Measurements from ENCODE around the gene IRF5. TPM values are rescaled to one million over a fixed set of nuclear protein-coding genes. Genes with fewer than 3 reads are reported as not detected.

IRF5 gene
- total RNA-seq, 2 donors from 2014 or later: 6.0 to 10.6 TPM

DNA sequence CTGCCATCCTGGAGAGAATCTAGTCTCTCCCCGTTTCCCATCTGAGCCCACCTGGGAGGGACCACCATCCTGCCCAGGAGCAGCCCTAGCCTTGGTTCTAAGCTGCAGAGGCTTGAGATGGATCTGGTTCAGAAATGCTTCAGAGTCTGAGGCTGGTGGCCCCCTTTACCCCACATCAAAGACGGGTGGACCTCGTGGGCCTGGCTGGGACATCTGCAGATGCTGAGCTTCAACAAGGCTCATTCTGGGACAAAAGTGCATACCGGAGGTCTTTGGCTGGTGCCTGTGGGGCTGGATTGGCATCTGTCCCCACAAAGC, 4.9 kb upstream of the IRF5 start:
- 72% methylated on average over 4 of the region's 4 CpGs for WGBS

GRCh38 chr7:128933180-128933891, 4.4 kb upstream of the IRF5 start:
- no peak for TF ChIP-seq POLR2AphosphoS5 (IDR thresholded peaks at IDR 0.05)
- no peaks in the 10 kb centered on the region for H3K27me3 ChIP-seq (replicated peaks; ENCODE audit: insufficient read depth)
- WGBS: 61% methylated on average over 15 of the region's 15 CpGs
- H3K36me3 ChIP-seq: no peaks in the 10 kb centered on the region
- intact Hi-C loops (cut with DNase I): no loop called here
- H3K9me3 ChIP-seq: no peaks in the 10 kb centered on the region
- DNase-seq (ENCODE audit: low spot score): no peak
- H3K4me3 ChIP-seq: no peak overlapping the region
- H3K27ac ChIP-seq: no peak overlapping the region
- H3K4me1 ChIP-seq (replicated peaks): no peaks in the 10 kb centered on the region

More for the DNA sequence above, 4.9 kb upstream of the IRF5 start:
- Histone ChIP-seq H3K4me1 (replicated peaks) (no peaks in the 10 kb centered on the region), H3K4me3 (no peak overlapping the region), H3K27me3 (replicated peaks; ENCODE audit: insufficient read depth) (no peaks in the 10 kb centered on the region), H3K36me3 (no peaks in the 10 kb centered on the region), H3K27ac (no peak overlapping the region), H3K9me3 (no peaks in the 10 kb centered on the region)
- intact Hi-C loops (cut with DNase I): no loop called here
- DNase-seq (ENCODE audit: low spot score): no peak
- TF ChIP-seq POLR2A (IDR thresholded peaks at IDR 0.05) (no peak), POLR2AphosphoS5 (IDR thresholded peaks at IDR 0.05) (no peak)
- TF ChIP-seq, protein P1, sequence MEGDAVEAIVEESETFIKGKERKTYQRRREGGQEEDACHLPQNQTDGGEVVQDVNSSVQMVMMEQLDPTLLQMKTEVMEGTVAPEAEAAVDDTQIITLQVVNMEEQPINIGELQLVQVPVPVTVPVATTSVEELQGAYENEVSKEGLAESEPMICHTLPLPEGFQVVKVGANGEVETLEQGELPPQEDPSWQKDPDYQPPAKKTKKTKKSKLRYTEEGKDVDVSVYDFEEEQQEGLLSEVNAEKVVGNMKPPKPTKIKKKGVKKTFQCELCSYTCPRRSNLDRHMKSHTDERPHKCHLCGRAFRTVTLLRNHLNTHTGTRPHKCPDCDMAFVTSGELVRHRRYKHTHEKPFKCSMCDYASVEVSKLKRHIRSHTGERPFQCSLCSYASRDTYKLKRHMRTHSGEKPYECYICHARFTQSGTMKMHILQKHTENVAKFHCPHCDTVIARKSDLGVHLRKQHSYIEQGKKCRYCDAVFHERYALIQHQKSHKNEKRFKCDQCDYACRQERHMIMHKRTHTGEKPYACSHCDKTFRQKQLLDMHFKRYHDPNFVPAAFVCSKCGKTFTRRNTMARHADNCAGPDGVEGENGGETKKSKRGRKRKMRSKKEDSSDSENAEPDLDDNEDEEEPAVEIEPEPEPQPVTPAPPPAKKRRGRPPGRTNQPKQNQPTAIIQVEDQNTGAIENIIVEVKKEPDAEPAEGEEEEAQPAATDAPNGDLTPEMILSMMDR (IDR thresholded peaks at IDR 0.05): no peak

- no peaks in the 10 kb centered on the region for H3K36me3 ChIP-seq
- H3K4me1 ChIP-seq (replicated peaks): peaks cover 5% of the 10 kb centered on the region
- H3K9me3 ChIP-seq: no peaks in the 10 kb centered on the region
- no peak overlapping the region for H3K27ac ChIP-seq
- intact Hi-C loops (cut with DNase I): no loop called here
- no peak for DNase-seq (ENCODE audit: low spot score)
- TF ChIP-seq, protein P1 (IDR thresholded peaks at IDR 0.05): no peak
- TF ChIP-seq POLR2AphosphoS5 (IDR thresholded peaks at IDR 0.05): no peak
- TF ChIP-seq POLR2A (IDR thresholded peaks at IDR 0.05): no peak
- H3K4me3 ChIP-seq: no peak overlapping the region
- H3K27me3 ChIP-seq (replicated peaks; ENCODE audit: insufficient read depth): no peaks in the 10 kb centered on the region
- 81% methylated on average over 14 of the region's 14 CpGs for WGBS
Observed at GRCh38 chr7:128934361-128935341, 3.1 kb upstream of the IRF5 start.

DNA sequence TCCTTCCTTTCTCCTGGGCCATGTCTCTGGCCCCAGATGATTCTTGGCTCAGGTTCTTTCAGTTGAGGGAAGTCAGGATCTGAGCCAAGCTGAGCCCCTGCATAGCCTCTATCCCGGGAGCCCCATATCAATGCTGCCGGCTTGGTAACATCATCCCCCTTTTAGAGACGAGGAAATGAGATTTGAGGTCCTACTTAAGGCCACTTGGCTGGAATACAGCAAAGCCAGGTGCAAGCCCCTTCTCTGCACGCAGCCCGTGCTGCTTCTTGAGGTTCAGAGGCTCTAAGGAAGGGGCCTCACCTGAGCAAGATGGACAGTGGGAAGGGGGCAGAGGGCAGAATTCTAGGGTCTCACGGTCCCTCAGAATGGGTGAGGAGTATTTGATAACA, 2.4 kb upstream of the IRF5 start:
- TF ChIP-seq POLR2A (IDR thresholded peaks at IDR 0.05) (no peak), POLR2AphosphoS5 (IDR thresholded peaks at IDR 0.05) (no peak)
- TF ChIP-seq, protein P1 (IDR thresholded peaks at IDR 0.05): no peak
- Histone ChIP-seq H3K4me3 (no peak overlapping the region), H3K27ac (no peak overlapping the region), H3K27me3 (replicated peaks; ENCODE audit: insufficient read depth) (no peaks in the 10 kb centered on the region), H3K36me3 (no peaks in the 10 kb centered on the region), H3K9me3 (no peaks in the 10 kb centered on the region), H3K4me1 (replicated peaks) (peaks cover 5% of the 10 kb centered on the region)
- 64% methylated on average over 6 of the region's 6 CpGs for WGBS
- no peak for DNase-seq (ENCODE audit: low spot score)
- intact Hi-C loops (cut with DNase I): no loop called here

GRCh38 chr7:128936798-128937197, 929 bp upstream of the IRF5 start:
- H3K4me3 ChIP-seq: no peak overlapping the region
- no peaks in the 10 kb centered on the region for H3K27me3 ChIP-seq (replicated peaks; ENCODE audit: insufficient read depth)
- no peak for TF ChIP-seq POLR2A (IDR thresholded peaks at IDR 0.05)
- TF ChIP-seq, protein P1 (IDR thresholded peaks at IDR 0.05): no peak
- no peak for TF ChIP-seq POLR2AphosphoS5 (IDR thresholded peaks at IDR 0.05)
- DNase-seq (ENCODE audit: low spot score): no peak
- H3K36me3 ChIP-seq: no peaks in the 10 kb centered on the region
- intact Hi-C loops (cut with DNase I): no loop called here
- no peaks in the 10 kb centered on the region for H3K9me3 ChIP-seq
- 92% methylated on average over 4 of the region's 4 CpGs for WGBS
- H3K4me1 ChIP-seq (replicated peaks): peaks cover 5% of the 10 kb centered on the region
- no peak overlapping the region for H3K27ac ChIP-seq
